K562 (cell line): ENCODE results near the gene SH3BP4. TPM values are rescaled to one million over a fixed set of nuclear protein-coding genes. Genes with fewer than 3 reads are reported as not detected.

ENCODE experiments used
- GABPB1 ChIP-seq: sonication (generic); formaldehyde crosslinking; IDR thresholded peaks from 2 replicates; pipeline ENCODE4 v1.8.0; 2022; ENCODE audit warnings: mild to moderate bottlenecking, missing genetic modification reagents
- GTF3C2 ChIP-seq: IDR thresholded peaks from 3 replicates; pipeline ENCODE4 v1.6.1; 2011; ENCODE audit warnings: borderline replicate concordance, mild to moderate bottlenecking, moderate library complexity; ENCODE audit not compliant: insufficient read length; ENCODE audit errors: extremely low read depth
- PATZ1 ChIP-seq: fragments of 250-450 bp; sonication (Bioruptor Pico); IDR thresholded peaks from 2 replicates; pipeline ENCODE4 v1.5.0; 2020; ENCODE audit warnings: mild to moderate bottlenecking, borderline replicate concordance
- RNF219 ChIP-seq: fragments of 250-450 bp; sonication (Bioruptor Pico); IDR thresholded peaks from 2 replicates; pipeline ENCODE4 v1.5.0; 2022; ENCODE audit warnings: mild to moderate bottlenecking
- ZNF398 ChIP-seq: fragments of 250-450 bp; sonication (Bioruptor Pico); IDR thresholded peaks from 2 replicates; pipeline ENCODE4 v1.8.0; 2021; ENCODE audit warnings: moderate library complexity, mild to moderate bottlenecking, inconsistent platforms
- polyA plus RNA-seq, 8 experiments: library from polyadenylated mRNA; depleted of rRNA in 4 of 8; stranded (reverse) in 5 of 8; unstranded in 3 of 8; fragments of >200 nt; fragmentation: Nextera tagmentation in 2 of 8; fragmentation: Illumina TruSeq in 1 of 8; extraction: Ambion mirVana in 2 of 8; extraction: Trizol in 1 of 8; gene quantifications; 2 replicates each; pipeline versions ENCODE4 v1.2.1 to v1.2.3, GENCODE V29; 2011 to 2014; ENCODE audit warnings: inconsistent platforms in 1 of 8, missing spikeins in 1 of 8
- total RNA-seq, 7 experiments: library from RNA; depleted of rRNA in 6 of 7; stranded (reverse); fragments of >200 nt in 6 of 7; fragmentation: Illumina TruSeq in 2 of 7; extraction: Trizol in 2 of 7; gene quantifications; 2 replicates each; pipeline versions ENCODE4 v1.2.1 to v1.2.3, GENCODE V29; 2011 to 2021; ENCODE audit warnings: low replicate concordance in 1 of 7

SH3BP4 gene
- total and polyA plus RNA-seq, 9 of the 15 experiments (the other 6 are each of a cell fraction or from before 2014, with no cell fraction given) = 0.03 to 0.28 (median 0.27) TPM; not detected in 6

- no peak for TF ChIP-seq PATZ1 (CRISPR knock-in tag)
- no peak for TF ChIP-seq ZNF398 (CRISPR knock-in tag)
- TF ChIP-seq GTF3C2 = no peak
- no peak for TF ChIP-seq GABPB1 (CRISPR knock-in tag)
- TF ChIP-seq RNF219 = no peak
Observed at GRCh38 chr2:235091983-235092382, 140.2 kb downstream of the SH3BP4 start (continued).
